Measurements from ENCODE around the gene KMT5B. TPM values are rescaled to one million over a fixed set of nuclear protein-coding genes. Genes with fewer than 3 reads are reported as not detected.

The KMT5B gene
- total RNA-seq, 4 donors from 2014 or later: 57.4 to 84.2 (median 67.4) TPM

GRCh38 chr11:68163691-68164090 is 49.4 kb downstream of the KMT5B start:
- H3K36me3 ChIP-seq: peaks cover 8 to 20% of the 10 kb centered on the region in 2 donors
- TF ChIP-seq CTCF (IDR thresholded peaks at IDR 0.05): no peak
- TF ChIP-seq POLR2A (IDR thresholded peaks at IDR 0.05): no peak

GRCh38 chr11:68160100-68160695 is 52.9 kb downstream of the KMT5B start:
- H3K9me3 ChIP-seq: no peaks in the 10 kb centered on the region
- H3K4me3 ChIP-seq (replicated peaks in 1 of 3): no peak overlapping the region
- H3K27me3 ChIP-seq: no peaks in the 10 kb centered on the region
- WGBS, 2 donors: 43 to 44% methylated on average over 7 of the region's 7 CpGs
- no peak for TF ChIP-seq CTCF (IDR thresholded peaks at IDR 0.05)
- no peak for TF ChIP-seq POLR2A (IDR thresholded peaks at IDR 0.05)
- intact Hi-C loops (cut with DNase I): no loop called here
- DNase-seq: peak; percentile 83 to 89
- peaks cover 21 to 41% of the 10 kb centered on the region in 2 donors for H3K4me1 ChIP-seq
- H3K27ac ChIP-seq: peak overlapping the region; percentile 87 to 90 (median 88)
- peaks cover 0 to 5% of the 10 kb centered on the region in 2 donors for H3K36me3 ChIP-seq

More at GRCh38 chr11:68163691-68164090, 49.4 kb downstream of the KMT5B start:
- no peaks in the 10 kb centered on the region for H3K27me3 ChIP-seq
- WGBS, 2 donors: 81 to 82% methylated on average over 11 of the region's 11 CpGs
- H3K4me3 ChIP-seq (replicated peaks in 1 of 3): no peak overlapping the region
- H3K4me1 ChIP-seq: peaks cover 29 to 65% of the 10 kb centered on the region in 2 donors
- intact Hi-C loops (cut with DNase I): no loop called here
- peak overlapping the region in 2 of 3 donors; percentile 54 to 63 for H3K27ac ChIP-seq
- no peaks in the 10 kb centered on the region for H3K9me3 ChIP-seq
- DNase-seq: peak in 1 of 2 donors; percentile 38

DNA sequence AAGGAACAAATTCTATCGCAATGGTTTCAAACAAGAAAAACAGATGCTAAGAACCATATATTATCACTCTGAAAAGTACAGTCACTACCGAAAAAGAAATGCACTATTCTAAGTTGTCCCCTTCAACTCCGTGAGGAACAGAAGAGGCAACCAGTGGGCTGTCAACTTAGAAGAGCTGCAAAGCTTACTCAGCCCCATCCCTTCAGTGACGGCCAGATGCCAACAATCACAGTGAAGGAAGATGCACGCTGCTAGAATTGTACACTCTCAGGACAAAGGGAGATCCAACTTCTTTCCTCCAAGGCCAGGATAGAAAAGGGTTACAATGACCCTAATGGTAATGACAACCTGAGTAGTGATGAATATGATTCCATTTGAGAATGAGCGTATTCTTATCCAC is 53.4 kb downstream of the KMT5B start:
- Histone ChIP-seq H3K4me3 (replicated peaks in 1 of 3) (no peak overlapping the region), H3K36me3 (peaks cover 0 to 5% of the 10 kb centered on the region in 2 donors), H3K27me3 (no peaks in the 10 kb centered on the region), H3K27ac (peak overlapping the region; percentile 78 to 90 (median 88)), H3K4me1 (peaks cover 21 to 41% of the 10 kb centered on the region in 2 donors), H3K9me3 (no peaks in the 10 kb centered on the region)
- TF ChIP-seq CTCF (IDR thresholded peaks at IDR 0.05) (no peak), POLR2A (IDR thresholded peaks at IDR 0.05) (no peak)
- intact Hi-C loops (cut with DNase I): no loop called here
- 45 to 52% methylated on average over 6 of the region's 6 CpGs for WGBS, 2 donors
- peak in 1 of 2 donors; percentile 67 for DNase-seq

DNA sequence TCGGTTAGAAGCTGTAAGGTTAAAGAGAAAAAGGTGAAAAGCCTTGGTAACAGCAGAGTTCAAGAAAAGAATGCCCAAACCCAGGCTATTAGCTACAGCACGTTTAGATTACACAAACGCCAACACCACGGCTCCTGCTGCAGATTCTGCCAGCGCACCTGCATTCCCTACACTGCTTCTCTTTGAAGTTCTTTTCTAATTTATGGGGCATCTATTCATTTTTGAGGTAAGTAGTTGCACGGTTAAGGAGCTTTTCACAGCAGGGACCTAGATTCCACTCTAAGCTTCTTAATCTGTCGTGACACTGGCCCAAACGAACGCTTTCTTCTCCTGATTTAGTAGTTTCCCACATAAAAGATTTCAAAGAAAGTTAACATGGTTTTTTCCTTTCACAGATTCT is 53.9 kb downstream of the KMT5B start:
- H3K4me1 ChIP-seq: peaks cover 21 to 36% of the 10 kb centered on the region in 2 donors
- no peak overlapping the region for H3K4me3 ChIP-seq (replicated peaks in 1 of 3)
- intact Hi-C loops (cut with DNase I): no loop called here
- H3K27ac ChIP-seq: peak overlapping the region; percentile 78 to 90 (median 88)
- no peaks in the 10 kb centered on the region for H3K9me3 ChIP-seq
- H3K27me3 ChIP-seq: no peaks in the 10 kb centered on the region
- H3K36me3 ChIP-seq: peaks cover 0 to 5% of the 10 kb centered on the region in 2 donors
- 91 to 92% methylated on average over 9 of the region's 9 CpGs for WGBS, 2 donors
- no peak for DNase-seq
- TF ChIP-seq POLR2A (IDR thresholded peaks at IDR 0.05) (no peak), CTCF (IDR thresholded peaks at IDR 0.05) (no peak)

GRCh38 chr11:68158580-68158979 is 54.5 kb downstream of the KMT5B start:
- Histone ChIP-seq H3K4me3 (replicated peaks in 1 of 3) (no peak overlapping the region), H3K27ac (peak overlapping the region in 2 of 3 donors; percentile 88 to 90), H3K4me1 (peaks cover 21 to 30% of the 10 kb centered on the region in 2 donors), H3K36me3 (peaks cover 0 to 5% of the 10 kb centered on the region in 2 donors), H3K27me3 (no peaks in the 10 kb centered on the region), H3K9me3 (no peaks in the 10 kb centered on the region)
- 95 to 96% methylated on average over 14 of the region's 14 CpGs for WGBS, 2 donors
- intact Hi-C loops (cut with DNase I): no loop called here
- no peak for DNase-seq
- no peak for TF ChIP-seq POLR2A (IDR thresholded peaks at IDR 0.05)
- TF ChIP-seq CTCF (IDR thresholded peaks at IDR 0.05): no peak

Measured in thyroid gland (tissue), 4 donors.